ENCODE results near the gene RAC3. TPM values are rescaled to one million over a fixed set of nuclear protein-coding genes. Genes with fewer than 3 reads are reported as not detected.

The RAC3 gene
- total RNA-seq, 4 donors from 2014 or later: 0.42 to 2.0 TPM; not detected in 2

DNA sequence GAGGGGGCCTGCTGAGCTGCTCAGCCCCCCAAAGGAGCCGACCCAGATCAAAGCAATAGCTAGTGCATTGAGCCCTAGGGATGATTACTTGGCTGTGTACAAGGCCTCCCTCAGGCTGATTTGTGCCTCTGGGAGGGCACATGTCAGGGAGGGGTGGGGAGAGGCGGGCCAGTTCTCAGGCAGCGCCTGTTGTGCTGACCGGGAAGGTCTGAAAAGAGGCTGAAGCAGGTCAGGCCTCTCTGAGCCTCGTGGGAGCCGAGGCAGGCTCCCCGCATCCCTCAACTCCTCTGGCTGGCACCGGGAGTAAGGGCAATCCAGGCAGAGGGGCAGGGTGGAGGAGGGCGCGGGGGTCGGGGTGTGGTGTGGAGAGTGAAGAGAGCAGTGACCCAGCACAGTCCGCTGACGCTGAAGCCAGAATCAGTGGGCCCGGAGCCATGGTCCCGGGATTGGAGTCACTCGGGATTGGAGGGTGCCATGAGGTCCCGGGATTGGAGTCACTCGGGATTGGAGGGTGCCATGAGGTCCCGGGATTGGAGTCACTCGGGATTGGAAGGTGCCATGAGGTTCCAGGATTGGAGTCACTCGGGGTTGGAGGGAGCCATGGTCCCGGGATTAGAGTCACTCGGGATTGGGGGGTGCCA lies 3.0 kb downstream of the RAC3 start:
- no peaks in the 10 kb centered on the region for H3K9me3 ChIP-seq
- in situ Hi-C loops (cut with MboI; ENCODE audit: low sequenced_read_pairs in 4 of 4): loop anchor here (10.0 to 25.0 kb wide), 2 partner anchors 103 to 120 kb away; no protein-coding TSS in a partner anchor
- intact Hi-C loops (cut with DNase I; ENCODE audit: low total_unique reads): loop anchor here (5.0 kb wide), 1 partner anchor 203 kb away; no protein-coding TSS in a partner anchor
- peaks cover 10 to 14% (median 11%) of the 10 kb centered on the region in 3 donors for H3K27me3 ChIP-seq
- H3K4me3 ChIP-seq: no peak overlapping the region
- no peak overlapping the region for H3K27ac ChIP-seq
- ATAC-seq (no peak), DNase-seq (no peak)
- TF ChIP-seq, protein P1, sequence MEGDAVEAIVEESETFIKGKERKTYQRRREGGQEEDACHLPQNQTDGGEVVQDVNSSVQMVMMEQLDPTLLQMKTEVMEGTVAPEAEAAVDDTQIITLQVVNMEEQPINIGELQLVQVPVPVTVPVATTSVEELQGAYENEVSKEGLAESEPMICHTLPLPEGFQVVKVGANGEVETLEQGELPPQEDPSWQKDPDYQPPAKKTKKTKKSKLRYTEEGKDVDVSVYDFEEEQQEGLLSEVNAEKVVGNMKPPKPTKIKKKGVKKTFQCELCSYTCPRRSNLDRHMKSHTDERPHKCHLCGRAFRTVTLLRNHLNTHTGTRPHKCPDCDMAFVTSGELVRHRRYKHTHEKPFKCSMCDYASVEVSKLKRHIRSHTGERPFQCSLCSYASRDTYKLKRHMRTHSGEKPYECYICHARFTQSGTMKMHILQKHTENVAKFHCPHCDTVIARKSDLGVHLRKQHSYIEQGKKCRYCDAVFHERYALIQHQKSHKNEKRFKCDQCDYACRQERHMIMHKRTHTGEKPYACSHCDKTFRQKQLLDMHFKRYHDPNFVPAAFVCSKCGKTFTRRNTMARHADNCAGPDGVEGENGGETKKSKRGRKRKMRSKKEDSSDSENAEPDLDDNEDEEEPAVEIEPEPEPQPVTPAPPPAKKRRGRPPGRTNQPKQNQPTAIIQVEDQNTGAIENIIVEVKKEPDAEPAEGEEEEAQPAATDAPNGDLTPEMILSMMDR (IDR thresholded peaks at IDR 0.05 in 4 of 5, conservative IDR thresholded peaks at IDR 0.05 in 1 of 5): no peak
- TF ChIP-seq POLR2A (IDR thresholded peaks at IDR 0.05): no peak
- peaks cover 12 to 40% of the 10 kb centered on the region in 2 donors for H3K4me1 ChIP-seq
- H3K36me3 ChIP-seq: peaks cover 3 to 16% of the 10 kb centered on the region in 2 donors

DNA sequence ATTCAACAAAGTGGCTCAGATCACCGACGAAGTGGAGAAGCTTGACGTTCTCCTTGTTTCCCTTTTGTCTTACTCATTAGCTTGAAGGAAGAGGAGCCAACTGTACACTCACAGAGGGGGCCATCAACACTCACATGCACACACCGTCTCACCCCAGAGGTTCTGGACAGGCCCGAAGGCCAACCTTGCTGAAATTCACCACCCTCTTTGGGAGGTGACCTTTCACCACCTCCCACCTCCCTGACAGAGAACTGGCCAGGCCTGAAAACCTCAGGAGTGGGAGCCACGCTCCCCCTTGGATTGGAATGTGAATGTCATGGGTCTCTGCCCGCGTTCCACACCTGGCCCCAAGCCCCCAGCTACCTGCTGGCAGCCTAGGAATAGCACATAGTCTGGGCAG lies 4.0 kb downstream of the RAC3 start:
- DNase-seq (no peak), ATAC-seq (no peak)
- intact Hi-C loops (cut with DNase I; ENCODE audit: low total_unique reads): loop anchor here (5.0 kb wide), 1 partner anchor 202 kb away; no protein-coding TSS in a partner anchor
- Histone ChIP-seq H3K36me3 (peaks cover 3 to 16% of the 10 kb centered on the region in 2 donors), H3K9me3 (no peaks in the 10 kb centered on the region), H3K4me3 (no peak overlapping the region), H3K27ac (peak overlapping the region in 3 of 4 donors; percentile 85 to 99 (median 92)), H3K27me3 (peaks cover 10 to 14% (median 11%) of the 10 kb centered on the region in 3 donors), H3K4me1 (peaks cover 12 to 32% of the 10 kb centered on the region in 2 donors)
- TF ChIP-seq, protein P1 (IDR thresholded peaks at IDR 0.05 in 4 of 5, conservative IDR thresholded peaks at IDR 0.05 in 1 of 5): no peak
- TF ChIP-seq POLR2A (IDR thresholded peaks at IDR 0.05): no peak
- in situ Hi-C loops (cut with MboI; ENCODE audit: low sequenced_read_pairs in 4 of 4): loop anchor here (10.0 to 25.0 kb wide), 2 partner anchors 102 to 119 kb away; no protein-coding TSS in a partner anchor

- H3K27ac ChIP-seq: peak overlapping the region; percentile 85 to 99 (median 95)
Measured at GRCh38 chr17:82035956-82036633, 4.6 kb downstream of the RAC3 start.

GRCh38 chr17:82036634-82037091 lies 5.2 kb downstream of the RAC3 start:
- no peak for ATAC-seq
- TF ChIP-seq, protein P1 (IDR thresholded peaks at IDR 0.05 in 4 of 5, conservative IDR thresholded peaks at IDR 0.05 in 1 of 5): no peak
- no peak for TF ChIP-seq POLR2A (IDR thresholded peaks at IDR 0.05)
- intact Hi-C loops (cut with DNase I; ENCODE audit: low total_unique reads): loop anchor here (1.0 to 5.0 kb wide), 3 partner anchors 13 to 201 kb away; partner anchors contain the start of genes FASN and LRRC45

More at GRCh38 chr17:82035956-82036633, 4.6 kb downstream of the RAC3 start:
- intact Hi-C loops (cut with DNase I; ENCODE audit: low total_unique reads): loop anchor here (5.0 kb wide), 1 partner anchor 201 kb away; no protein-coding TSS in a partner anchor
- Histone ChIP-seq H3K4me1 (peaks cover 9 to 26% of the 10 kb centered on the region in 2 donors), H3K36me3 (peaks cover 3 to 16% of the 10 kb centered on the region in 2 donors), H3K27me3 (peaks cover 8 to 11% (median 10%) of the 10 kb centered on the region in 3 donors), H3K9me3 (no peaks in the 10 kb centered on the region), H3K4me3 (peak overlapping the region; percentile 63 to 89 (median 78))
- no peak for TF ChIP-seq POLR2A (IDR thresholded peaks at IDR 0.05)
- TF ChIP-seq, protein P1 (IDR thresholded peaks at IDR 0.05 in 4 of 5, conservative IDR thresholded peaks at IDR 0.05 in 1 of 5): no peak
- ATAC-seq: no peak
- in situ Hi-C loops (cut with MboI; ENCODE audit: low sequenced_read_pairs in 4 of 4): loop anchor here (10.0 to 25.0 kb wide), 2 partner anchors 101 to 119 kb away; no protein-coding TSS in a partner anchor
- peak in 1 of 2 donors; percentile 60 for DNase-seq

More at GRCh38 chr17:82036634-82037091, 5.2 kb downstream of the RAC3 start:
- H3K36me3 ChIP-seq: peaks cover 3 to 16% of the 10 kb centered on the region in 2 donors
- H3K27ac ChIP-seq: peak overlapping the region; percentile 85 to 99 (median 95)
- H3K27me3 ChIP-seq: peaks cover 7 to 11% (median 10%) of the 10 kb centered on the region in 3 donors
- peaks cover 9 to 25% of the 10 kb centered on the region in 2 donors for H3K4me1 ChIP-seq
- H3K9me3 ChIP-seq: no peaks in the 10 kb centered on the region
- no peak for DNase-seq
- in situ Hi-C loops (cut with MboI; ENCODE audit: low sequenced_read_pairs in 4 of 4): loop anchor here (10.0 to 25.0 kb wide), 2 partner anchors 101 to 118 kb away; no protein-coding TSS in a partner anchor
- H3K4me3 ChIP-seq: peak overlapping the region; percentile 63 to 89 (median 78)

Data from gastrocnemius medialis (tissue), 4 donors.